Ramos (cell line): Measurements from ENCODE around the gene LRIG1.

Experiments
- in situ Hi-C: fragments of 300-500 bp; cut with MboI; formaldehyde crosslinking; loops from one replicate; pipeline ENCODE4 v1.14.3; 2022; ENCODE audit warnings: low sequenced_read_pairs; ENCODE audit not compliant: unreplicated experiment

LRIG1 gene

GRCh38 chr3:66344848-66345578, 155.8 kb downstream of the LRIG1 start:
- in situ Hi-C loops, result no loop called here

- in situ Hi-C loops, result no loop called here
Measured at GRCh38 chr3:66344391-66344811, 156.4 kb downstream of the LRIG1 start.

- in situ Hi-C loops, result no loop called here
Measured at GRCh38 chr3:66342717-66343356, 158.0 kb downstream of the LRIG1 start.

GRCh38 chr3:66338927-66339326, 161.9 kb downstream of the LRIG1 start:
- in situ Hi-C loops, result no loop called here

- in situ Hi-C loops, result no loop called here
Measured at GRCh38 chr3:66336333-66336766, 164.5 kb downstream of the LRIG1 start.

GRCh38 chr3:66335671-66336070, 165.2 kb downstream of the LRIG1 start:
- in situ Hi-C loops, result no loop called here
